GM12878 (cell line): Measurements from ENCODE around the gene CEP78. TPM values are rescaled to one million over a fixed set of nuclear protein-coding genes. Genes with fewer than 3 reads are reported as not detected.

Experiments used
- ATAC-seq: fragments of 200-7000 bp; cut with Tn5 transposase; 3 replicates; pipeline ENCODE4 v1.9.1; 2020; ENCODE audit warnings: mild to moderate bottlenecking, moderate library complexity
- BruUV-seq: library from RNA; stranded (reverse); fragments of 400-500 nt; replicated peaks from 2 replicates; lab custom pipeline; 2021; lab: Mats Ljungman, UMichigan
- CTCF ChIA-PET: fragments of 300-600 bp; sonication (Branson Sonifier 250); formaldehyde crosslinking; extraction: SDS; loops from one replicate; lab custom pipeline; 2021; ENCODE audit warnings: inconsistent platforms; lab: Yijun Ruan, JAX
- POLR2A ChIA-PET: fragments of 350-600 bp; formaldehyde crosslinking; extraction: SDS; loops from one replicate; lab custom pipeline; 2021; ENCODE audit warnings: inconsistent platforms; lab: Charles Lee
- RAD21 ChIA-PET: fragments of 300-600 bp; sonication (Branson Sonifier 250); formaldehyde crosslinking; loops from one replicate; lab custom pipeline; 2023; ENCODE audit warnings: antibody characterized with exemption; ENCODE audit not compliant: unreplicated experiment; lab: Charles Lee
- SMC1A ChIA-PET: fragments of 300-600 bp; sonication (Branson Sonifier 250); formaldehyde crosslinking; loops from one replicate; lab custom pipeline; 2023; ENCODE audit not compliant: unreplicated experiment, uncharacterized antibody; lab: Charles Lee
- DNase-seq: peaks from one replicate; pipeline ENCODE4 v3.0.0-alpha.2; 2011; ENCODE audit warnings: low read depth, low spot score
- FAIRE-seq: peaks from 3 replicates; lab custom pipeline; 2011; peaks lifted over from hg19 to GRCh38; lab: Jason Lieb, UNC
- H2AFZ ChIP-seq: 2 replicates; pipeline ENCODE4 v1.6.0; 2011; ENCODE audit warnings: low read depth, low read length, control low read depth; ENCODE audit not compliant: control insufficient read depth
- H3K27ac ChIP-seq: 2 replicates; pipeline ENCODE4 v1.5.1; 2011; ENCODE audit warnings: control low read depth; ENCODE audit not compliant: control insufficient read depth, insufficient read depth
- H3K27me3 ChIP-seq, 2 experiments: replicated peaks in 1 of 2; 2 replicates each; pipeline versions ENCODE4 v1.6.0 to v1.6.1; 2011; ENCODE audit warnings: low read length in 1 of 2; ENCODE audit not compliant: control insufficient read depth in 2 of 2, insufficient read depth in 2 of 2
- H3K36me3 ChIP-seq, 2 experiments: 2 replicates each; pipeline ENCODE4 v1.5.1; 2011; ENCODE audit warnings: low read length in 1 of 2; ENCODE audit not compliant: control insufficient read depth in 2 of 2, insufficient read depth in 2 of 2
- H3K4me1 ChIP-seq: 2 replicates; pipeline ENCODE4 v1.6.1; 2011; ENCODE audit warnings: mild to moderate bottlenecking, low read length, moderate library complexity, mixed read lengths; ENCODE audit not compliant: control insufficient read depth, insufficient read depth
- H3K4me2 ChIP-seq: 2 replicates; pipeline ENCODE4 v1.6.0; 2011; ENCODE audit warnings: control low read depth; ENCODE audit not compliant: control insufficient read depth, insufficient read depth
- H3K4me3 ChIP-seq: fragments of 200-600 bp; sonication (generic); 2 replicates; pipeline ENCODE4 v1.5.1; 2016
- H3K79me2 ChIP-seq: 2 replicates; pipeline ENCODE4 v1.6.0; 2011; ENCODE audit warnings: low read length; ENCODE audit not compliant: control insufficient read depth, insufficient read depth
- H3K9ac ChIP-seq: 2 replicates; pipeline ENCODE4 v1.8.0; 2011; ENCODE audit warnings: low read length, control low read depth, mixed read lengths; ENCODE audit not compliant: control insufficient read depth, insufficient read depth
- H3K9me3 ChIP-seq: replicated peaks from 3 replicates; pipeline ENCODE4 v1.5.1; 2011; ENCODE audit warnings: mild to moderate bottlenecking, low read length; ENCODE audit not compliant: control insufficient read depth, insufficient read depth
- H4K20me1 ChIP-seq: 2 replicates; pipeline ENCODE4 v1.6.0; 2011; ENCODE audit not compliant: control insufficient read depth, insufficient read depth
- ATF7 ChIP-seq: fragments of 450-650 bp; IDR thresholded peaks from 2 replicates; pipeline ENCODE4 v1.6.1; 2016; ENCODE audit warnings: low read depth, mild to moderate bottlenecking
- BACH1 ChIP-seq: fragments of 450-650 bp; IDR thresholded peaks from 2 replicates; pipeline ENCODE4 v1.6.1; 2017; ENCODE audit warnings: mild to moderate bottlenecking, borderline replicate concordance
- CBX3 ChIP-seq: fragments of 200-600 bp; sonication (generic); IDR thresholded peaks from 2 replicates; pipeline ENCODE4 v1.6.1; 2016; ENCODE audit warnings: low read depth, borderline replicate concordance
- CEBPB ChIP-seq, 2 experiments: fragments of 150-350 bp in 1 of 2; IDR thresholded peaks; 2 replicates each; pipeline ENCODE4 v1.6.1; 2012 to 2014; ENCODE audit warnings: low read depth in 2 of 2, low read length in 2 of 2, borderline replicate concordance in 1 of 2, inconsistent platforms in 1 of 2
- HDAC2 ChIP-seq: fragments of 200-600 bp; sonication (generic); IDR thresholded peaks from 2 replicates; pipeline ENCODE4 v1.6.1; 2017
- JUNB ChIP-seq: IDR thresholded peaks from 2 replicates; pipeline ENCODE4 v1.6.1; 2016; ENCODE audit warnings: antibody characterized with exemption, mild to moderate bottlenecking
- KAT2A ChIP-seq: conservative IDR thresholded peaks from 2 replicates; pipeline ENCODE4 v1.6.1; 2011; ENCODE audit warnings: low read depth, low read length; ENCODE audit not compliant: control insufficient read depth
- SMARCA5 ChIP-seq: fragments of 450-650 bp; IDR thresholded peaks from 2 replicates; pipeline ENCODE4 v1.6.1; 2017; ENCODE audit warnings: mild to moderate bottlenecking
- SUZ12 ChIP-seq: fragments of 200-600 bp; sonication (generic); IDR thresholded peaks from one replicate; pipeline ENCODE4 v1.6.1; 2018; ENCODE audit warnings: antibody characterized with exemption, mild to moderate bottlenecking; ENCODE audit not compliant: unreplicated experiment
- TCF3 ChIP-seq: IDR thresholded peaks from 2 replicates; pipeline ENCODE4 v1.6.1; 2012; ENCODE audit warnings: low read depth, mild to moderate bottlenecking, low read length, borderline replicate concordance; ENCODE audit not compliant: insufficient read depth
- WRNIP1 ChIP-seq: IDR thresholded peaks from 2 replicates; pipeline ENCODE4 v1.6.1; 2011; ENCODE audit warnings: low read depth, low read length, improper control_type of control experiment, borderline replicate concordance
- ZNF207 ChIP-seq: fragments of 450-650 bp; IDR thresholded peaks from 2 replicates; pipeline ENCODE4 v1.6.1; 2014; ENCODE audit warnings: antibody characterized with exemption, mild to moderate bottlenecking, borderline replicate concordance
- ZNF622 ChIP-seq: fragments of 450-650 bp; IDR thresholded peaks from 2 replicates; pipeline ENCODE4 v1.6.1; 2017; ENCODE audit warnings: mild to moderate bottlenecking, inconsistent platforms
- WGBS: methylation state at CpG from one replicate; pipeline ENCODE4 v1.1.6; 2016; ENCODE audit warnings: low lambda C conversion rate; ENCODE audit not compliant: insufficient replicate concordance, insufficient coverage; ENCODE audit errors: missing lambda C conversion rate; 5-methylcytosine and 5-hydroxymethylcytosine counted together
- in situ Hi-C: fragments of 300-500 bp; cut with MboI; formaldehyde crosslinking; loops from 9 replicates; pipeline ENCODE4 v1.14.3; 2018; ENCODE audit warnings: mixed read lengths
- intact Hi-C: fragments of 100-400 bp; cut with micrococcal nuclease; formaldehyde crosslinking; loops from one replicate; pipeline ENCODE4 v1.14.2; 2022; ENCODE audit not compliant: unreplicated experiment
- polyA plus RNA-seq, 11 experiments: library from polyadenylated mRNA; depleted of rRNA in 4 of 11; unstranded in 6 of 11; stranded (reverse) in 5 of 11; fragments of >200 nt; fragmentation: Nextera tagmentation in 4 of 11; fragmentation: Illumina TruSeq in 1 of 11; extraction: Ambion mirVana in 4 of 11; extraction: Trizol in 1 of 11; gene quantifications; 1 replicate in 1 of 11; 2 replicates in 10 of 11; pipeline versions ENCODE4 v1.2.1 to v1.2.3, GENCODE V29; 2011 to 2016; ENCODE audit warnings: inconsistent platforms in 2 of 11, missing spikeins in 2 of 11, low read depth in 1 of 11
- total RNA-seq, 4 experiments: library from RNA; depleted of rRNA in 3 of 4; stranded (reverse); fragments of >200 nt in 3 of 4; fragmentation: Illumina TruSeq in 1 of 4; extraction: Trizol in 1 of 4; gene quantifications; 2 replicates each; pipeline versions ENCODE4 v1.2.1 to v1.2.3, GENCODE V29; 2013 to 2021
- TF ChIP-seq, protein P1 (sequence below): IDR thresholded peaks from 2 replicates; pipeline ENCODE4 v1.6.1; 2012; ENCODE audit warnings: low read depth, low read length, improper control_type of control experiment
- TF ChIP-seq, protein P2 (sequence below): fragments of 450-650 bp; formaldehyde crosslinking; IDR thresholded peaks from 2 replicates; pipeline ENCODE4 v1.4.0; 2020; ENCODE audit warnings: mild to moderate bottlenecking, moderate library complexity

The CEP78 gene
- total and polyA plus RNA-seq, 10 of the 15 experiments (the other 5 are each of a cell fraction or from before 2014, with no cell fraction given) = 4.1 to 44.9 (median 27.9) TPM

DNA sequence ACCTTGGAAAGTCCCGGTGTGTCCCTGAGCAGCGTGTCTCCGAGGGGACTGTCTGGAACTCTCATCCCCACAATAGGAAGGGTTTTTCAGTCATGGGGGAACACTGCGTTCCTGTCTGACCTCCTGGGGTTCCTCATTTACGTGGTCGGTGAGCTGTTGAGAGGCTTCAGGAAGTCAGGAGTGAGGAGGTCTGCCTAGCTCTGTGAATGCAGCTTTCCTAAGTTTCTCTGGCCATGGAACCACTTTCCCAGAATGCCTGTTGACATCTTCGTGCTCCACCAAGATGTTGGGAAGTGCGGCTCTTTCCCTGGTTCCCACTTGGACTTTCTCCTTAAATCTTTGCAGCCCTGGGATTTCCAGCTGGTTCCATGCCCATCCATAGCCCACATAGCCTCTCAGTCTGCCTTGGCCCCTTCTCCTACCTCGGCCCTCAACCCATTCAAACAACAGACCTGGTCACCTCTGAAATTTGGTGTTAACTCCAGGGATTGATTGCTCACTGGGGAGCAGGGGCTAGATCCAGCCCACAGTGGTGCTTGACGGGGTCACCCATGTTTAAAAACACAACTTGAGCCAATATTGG is 88.3 kb downstream of the CEP78 start:
- in situ Hi-C loops = no loop called here
- no peaks in the 10 kb centered on the region for H4K20me1 ChIP-seq

More for the DNA sequence above, 88.3 kb downstream of the CEP78 start:
- ChIA-PET CTCF (no interaction called here), POLR2A (no interaction called here)
- ATAC-seq (no peak), FAIRE-seq (no peak)
- WGBS = 78% methylated on average over 10 of the region's 10 CpGs
- no peak overlapping the region for H2AFZ ChIP-seq
- TF ChIP-seq CEBPB (IDR thresholded peaks at IDR 0.05; ENCODE audit: borderline replicate concordance in 1 of 2, low read depth in 2 of 2, low read length in 2 of 2) (no peak), ATF7 (no peak), BACH1 (no peak), SMARCA5 (no peak), SUZ12 (no peak), WRNIP1 (no peak), ZNF622 (no peak), TCF3 (no peak), KAT2A (no peak), JUNB (no peak), ZNF207 (no peak), CBX3 (no peak), HDAC2 (no peak)
- TF ChIP-seq, protein P1, sequence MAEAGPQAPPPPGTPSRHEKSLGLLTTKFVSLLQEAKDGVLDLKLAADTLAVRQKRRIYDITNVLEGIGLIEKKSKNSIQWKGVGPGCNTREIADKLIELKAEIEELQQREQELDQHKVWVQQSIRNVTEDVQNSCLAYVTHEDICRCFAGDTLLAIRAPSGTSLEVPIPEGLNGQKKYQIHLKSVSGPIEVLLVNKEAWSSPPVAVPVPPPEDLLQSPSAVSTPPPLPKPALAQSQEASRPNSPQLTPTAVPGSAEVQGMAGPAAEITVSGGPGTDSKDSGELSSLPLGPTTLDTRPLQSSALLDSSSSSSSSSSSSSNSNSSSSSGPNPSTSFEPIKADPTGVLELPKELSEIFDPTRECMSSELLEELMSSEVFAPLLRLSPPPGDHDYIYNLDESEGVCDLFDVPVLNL = no peak
- TF ChIP-seq, protein P2, sequence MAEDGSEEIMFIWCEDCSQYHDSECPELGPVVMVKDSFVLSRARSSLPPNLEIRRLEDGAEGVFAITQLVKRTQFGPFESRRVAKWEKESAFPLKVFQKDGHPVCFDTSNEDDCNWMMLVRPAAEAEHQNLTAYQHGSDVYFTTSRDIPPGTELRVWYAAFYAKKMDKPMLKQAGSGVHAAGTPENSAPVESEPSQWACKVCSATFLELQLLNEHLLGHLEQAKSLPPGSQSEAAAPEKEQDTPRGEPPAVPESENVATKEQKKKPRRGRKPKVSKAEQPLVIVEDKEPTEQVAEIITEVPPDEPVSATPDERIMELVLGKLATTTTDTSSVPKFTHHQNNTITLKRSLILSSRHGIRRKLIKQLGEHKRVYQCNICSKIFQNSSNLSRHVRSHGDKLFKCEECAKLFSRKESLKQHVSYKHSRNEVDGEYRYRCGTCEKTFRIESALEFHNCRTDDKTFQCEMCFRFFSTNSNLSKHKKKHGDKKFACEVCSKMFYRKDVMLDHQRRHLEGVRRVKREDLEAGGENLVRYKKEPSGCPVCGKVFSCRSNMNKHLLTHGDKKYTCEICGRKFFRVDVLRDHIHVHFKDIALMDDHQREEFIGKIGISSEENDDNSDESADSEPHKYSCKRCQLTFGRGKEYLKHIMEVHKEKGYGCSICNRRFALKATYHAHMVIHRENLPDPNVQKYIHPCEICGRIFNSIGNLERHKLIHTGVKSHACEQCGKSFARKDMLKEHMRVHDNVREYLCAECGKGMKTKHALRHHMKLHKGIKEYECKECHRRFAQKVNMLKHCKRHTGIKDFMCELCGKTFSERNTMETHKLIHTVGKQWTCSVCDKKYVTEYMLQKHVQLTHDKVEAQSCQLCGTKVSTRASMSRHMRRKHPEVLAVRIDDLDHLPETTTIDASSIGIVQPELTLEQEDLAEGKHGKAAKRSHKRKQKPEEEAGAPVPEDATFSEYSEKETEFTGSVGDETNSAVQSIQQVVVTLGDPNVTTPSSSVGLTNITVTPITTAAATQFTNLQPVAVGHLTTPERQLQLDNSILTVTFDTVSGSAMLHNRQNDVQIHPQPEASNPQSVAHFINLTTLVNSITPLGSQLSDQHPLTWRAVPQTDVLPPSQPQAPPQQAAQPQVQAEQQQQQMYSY (CRISPR knock-in tag) = no peak
- TF ChIP-seq, all 136 proteins: peak for 0
- no peaks in the 10 kb centered on the region for H3K27me3 ChIP-seq
- ChIA-PET SMC1A (interaction anchor here (1.4 kb wide), 1 partner anchor 40 kb away, joined by 3 read pairs; no protein-coding TSS in a partner anchor), RAD21 (no interaction called here)
- DNase-seq = no peak
- H3K9me3 ChIP-seq = no peaks in the 10 kb centered on the region
- no peak overlapping the region for H3K4me3 ChIP-seq
- no TSS peak for BruUV-seq
- H3K4me2 ChIP-seq = no peak overlapping the region
- H3K36me3 ChIP-seq = peaks cover 0 to 4% of the 10 kb centered on the region in 2 experiments; a peak in 2 of 4 replicates
- H3K9ac ChIP-seq = no peak overlapping the region
- no peaks in the 10 kb centered on the region for H3K4me1 ChIP-seq
- H3K79me2 ChIP-seq = no peaks in the 10 kb centered on the region
- intact Hi-C loops = no loop called here
- no peak overlapping the region for H3K27ac ChIP-seq
